Omental fat pad (tissue), 4 donors: ENCODE measurements around the gene FCHSD1. TPM values are rescaled to one million over a fixed set of nuclear protein-coding genes. Genes with fewer than 3 reads are reported as not detected.

Experiments used
- ATAC-seq: fragments of 150-250 bp; one replicate; pipeline ENCODE4 v1.9.1; 2016; ENCODE audit warnings: mild to moderate bottlenecking, moderate library complexity; ENCODE audit not compliant: low FRiP score
- DNase-seq: peaks from one replicate; pipeline ENCODE4 v3.0.0-alpha.2; 2019; ENCODE audit warnings: low spot score
- total RNA-seq, 4 donors: library from RNA; depleted of rRNA; stranded (reverse); fragments of >200 nt; gene quantifications; one replicate each; pipeline ENCODE4 v1.1.0, GENCODE V29; 2016
- TF ChIP-seq, protein P1 (sequence below), 3 donors: fragments of 450-650 bp; IDR thresholded peaks; one replicate each; pipeline ENCODE4 v1.5.1; 2016 to 2017; ENCODE audit warnings: antibody characterized with exemption in 3 of 3, mild to moderate bottlenecking in 3 of 3, moderate library complexity in 2 of 3

The FCHSD1 gene
- total RNA-seq, 4 donors from 2014 or later = 11.2 to 19.7 (median 15.5) TPM

GRCh38 chr5:141609044-141609443 lies 42.2 kb downstream of the FCHSD1 start:
- ATAC-seq (no peak), DNase-seq (no peak)
- TF ChIP-seq, protein P1, sequence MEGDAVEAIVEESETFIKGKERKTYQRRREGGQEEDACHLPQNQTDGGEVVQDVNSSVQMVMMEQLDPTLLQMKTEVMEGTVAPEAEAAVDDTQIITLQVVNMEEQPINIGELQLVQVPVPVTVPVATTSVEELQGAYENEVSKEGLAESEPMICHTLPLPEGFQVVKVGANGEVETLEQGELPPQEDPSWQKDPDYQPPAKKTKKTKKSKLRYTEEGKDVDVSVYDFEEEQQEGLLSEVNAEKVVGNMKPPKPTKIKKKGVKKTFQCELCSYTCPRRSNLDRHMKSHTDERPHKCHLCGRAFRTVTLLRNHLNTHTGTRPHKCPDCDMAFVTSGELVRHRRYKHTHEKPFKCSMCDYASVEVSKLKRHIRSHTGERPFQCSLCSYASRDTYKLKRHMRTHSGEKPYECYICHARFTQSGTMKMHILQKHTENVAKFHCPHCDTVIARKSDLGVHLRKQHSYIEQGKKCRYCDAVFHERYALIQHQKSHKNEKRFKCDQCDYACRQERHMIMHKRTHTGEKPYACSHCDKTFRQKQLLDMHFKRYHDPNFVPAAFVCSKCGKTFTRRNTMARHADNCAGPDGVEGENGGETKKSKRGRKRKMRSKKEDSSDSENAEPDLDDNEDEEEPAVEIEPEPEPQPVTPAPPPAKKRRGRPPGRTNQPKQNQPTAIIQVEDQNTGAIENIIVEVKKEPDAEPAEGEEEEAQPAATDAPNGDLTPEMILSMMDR (IDR thresholded peaks at IDR 0.05) = no peak

- ATAC-seq (no peak), DNase-seq (no peak)
- TF ChIP-seq, protein P1 (IDR thresholded peaks at IDR 0.05) = no peak
Observed at GRCh38 chr5:141608557-141608956, 42.7 kb downstream of the FCHSD1 start.

DNA sequence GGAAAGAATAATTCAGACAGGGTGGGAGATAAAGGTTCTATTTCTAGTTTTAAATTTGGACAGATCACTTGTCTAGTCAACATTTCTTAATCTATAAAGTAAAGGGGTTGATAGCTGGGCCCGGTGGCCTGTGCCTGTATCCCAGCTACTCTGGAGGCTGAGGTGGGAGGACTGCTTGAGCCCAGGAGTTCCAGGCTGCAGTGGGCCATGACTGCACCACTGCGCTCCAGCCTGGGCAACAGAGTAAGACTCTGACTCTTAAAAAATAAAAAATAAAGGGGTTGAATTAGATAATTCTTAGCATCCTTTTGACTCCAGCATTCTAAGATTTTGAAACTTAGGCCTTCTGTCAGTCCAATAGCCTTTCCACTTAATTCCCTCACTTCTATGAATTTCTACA lies 43.2 kb downstream of the FCHSD1 start:
- TF ChIP-seq, protein P1 (IDR thresholded peaks at IDR 0.05) = no peak
- DNase-seq (no peak), ATAC-seq (no peak)

DNA sequence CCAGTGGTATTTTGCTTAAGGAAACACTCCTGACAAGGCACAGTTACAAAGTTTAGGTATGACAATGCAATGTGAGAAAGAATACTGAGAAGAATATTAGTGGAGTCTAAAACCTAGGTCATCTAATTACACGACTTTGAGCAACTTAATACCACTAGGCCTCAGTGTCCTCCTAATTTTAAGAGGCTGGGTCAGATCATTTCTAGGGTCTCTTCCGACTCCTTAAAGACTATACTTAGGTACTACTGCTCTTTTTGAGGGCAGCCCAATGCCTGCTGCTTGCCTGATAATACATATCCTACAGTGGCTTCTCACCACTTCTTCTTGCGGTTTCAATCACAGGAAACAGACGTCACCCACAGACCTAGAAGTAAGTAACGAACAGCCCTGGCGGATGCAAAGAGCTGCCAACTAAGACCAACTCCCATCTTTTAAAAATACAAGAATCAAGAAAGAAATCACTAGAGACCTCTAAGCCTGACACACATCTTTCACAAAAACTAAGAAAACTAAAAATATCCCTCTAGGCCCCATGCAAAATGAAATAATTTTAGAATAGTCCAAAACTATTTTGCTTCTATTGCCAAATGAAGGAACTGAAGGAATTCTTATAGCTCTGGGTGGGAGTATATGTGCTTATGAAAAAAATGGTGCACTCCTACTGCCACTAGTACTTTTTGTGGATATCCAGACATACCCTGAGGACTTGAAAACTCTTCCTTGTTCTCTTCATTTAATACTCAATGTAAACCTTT lies 45.5 kb downstream of the FCHSD1 start:
- TF ChIP-seq, protein P1 (IDR thresholded peaks at IDR 0.05) = no peak
- no peak for DNase-seq

GRCh38 chr5:141603923-141604717 lies 47.1 kb downstream of the FCHSD1 start:
- ATAC-seq (peak; percentile 96), DNase-seq (no peak)
- TF ChIP-seq, protein P1 (IDR thresholded peaks at IDR 0.05) = no peak

More for the DNA sequence above, 45.5 kb downstream of the FCHSD1 start:
- no peak for ATAC-seq

DNA sequence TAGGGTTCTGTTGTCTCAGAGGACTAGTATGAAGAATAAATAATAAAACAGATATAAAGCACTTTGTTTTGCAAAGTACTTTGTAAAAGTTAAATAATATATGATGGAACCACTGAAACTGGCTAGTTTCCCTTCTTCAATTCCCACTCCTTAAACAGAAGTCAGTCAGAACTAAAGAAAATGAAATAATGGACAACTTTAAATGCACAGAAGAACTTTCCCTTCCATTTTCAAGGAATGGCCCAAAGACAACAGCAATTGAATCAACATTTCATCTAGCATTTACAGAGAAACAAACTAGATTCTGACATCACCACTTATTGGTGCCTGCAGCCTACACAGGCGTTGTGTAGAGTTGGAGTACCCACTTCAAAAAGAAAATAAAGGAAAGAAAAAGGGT lies 48.6 kb downstream of the FCHSD1 start:
- no peak for ATAC-seq
- DNase-seq = no peak
- TF ChIP-seq, protein P1 (IDR thresholded peaks at IDR 0.05) = no peak
